ENCODE measurements around the gene ENTR1.

- TF ChIP-seq, protein P1, sequence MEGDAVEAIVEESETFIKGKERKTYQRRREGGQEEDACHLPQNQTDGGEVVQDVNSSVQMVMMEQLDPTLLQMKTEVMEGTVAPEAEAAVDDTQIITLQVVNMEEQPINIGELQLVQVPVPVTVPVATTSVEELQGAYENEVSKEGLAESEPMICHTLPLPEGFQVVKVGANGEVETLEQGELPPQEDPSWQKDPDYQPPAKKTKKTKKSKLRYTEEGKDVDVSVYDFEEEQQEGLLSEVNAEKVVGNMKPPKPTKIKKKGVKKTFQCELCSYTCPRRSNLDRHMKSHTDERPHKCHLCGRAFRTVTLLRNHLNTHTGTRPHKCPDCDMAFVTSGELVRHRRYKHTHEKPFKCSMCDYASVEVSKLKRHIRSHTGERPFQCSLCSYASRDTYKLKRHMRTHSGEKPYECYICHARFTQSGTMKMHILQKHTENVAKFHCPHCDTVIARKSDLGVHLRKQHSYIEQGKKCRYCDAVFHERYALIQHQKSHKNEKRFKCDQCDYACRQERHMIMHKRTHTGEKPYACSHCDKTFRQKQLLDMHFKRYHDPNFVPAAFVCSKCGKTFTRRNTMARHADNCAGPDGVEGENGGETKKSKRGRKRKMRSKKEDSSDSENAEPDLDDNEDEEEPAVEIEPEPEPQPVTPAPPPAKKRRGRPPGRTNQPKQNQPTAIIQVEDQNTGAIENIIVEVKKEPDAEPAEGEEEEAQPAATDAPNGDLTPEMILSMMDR (conservative IDR thresholded peaks at IDR 0.05; ENCODE audit: low read depth, low read length): no peak
- TF ChIP-seq RAD21 (IDR thresholded peaks at IDR 0.05; ENCODE audit: low read length) (no peak), POLR2A (IDR thresholded peaks at IDR 0.05; ENCODE audit: low read depth, low read length) (no peak), RCOR1 (IDR thresholded peaks at IDR 0.05; ENCODE audit: insufficient replicate concordance, low read length) (no peak)
Measured at GRCh38 chr9:136358016-136358415, 52.4 kb downstream of the ENTR1 start.

Measured in IMR-90 (cell line).